Forelimb muscle (tissue), 1 donor: ENCODE measurements around the gene MYO15A. TPM values are rescaled to one million over a fixed set of nuclear protein-coding genes. Genes with fewer than 3 reads are reported as not detected.

Experiments
- DNase-seq: peaks from one replicate; pipeline ENCODE4 v3.0.0-alpha.2; 2013; ENCODE audit warnings: low read depth
- polyA plus RNA-seq: library from polyadenylated mRNA; unstranded; fragments of 120-200 nt; gene quantifications from one replicate; pipeline ENCODE4 v1.2.1, GENCODE V29; 2013; ENCODE audit not compliant: insufficient read length

MYO15A gene
- polyA plus RNA-seq, 1 donor = 1.2 TPM

GRCh38 chr17:18105595-18105994 lies 3.0 kb upstream of the MYO15A start:
- no peak for DNase-seq

GRCh38 chr17:18106211-18106610 lies 2.3 kb upstream of the MYO15A start:
- no peak for DNase-seq

GRCh38 chr17:18107061-18107790 lies 1.3 kb upstream of the MYO15A start:
- no peak for DNase-seq

- DNase-seq = no peak
Measured at GRCh38 chr17:18107971-18108370, 585 bp upstream of the MYO15A start.

GRCh38 chr17:18109935-18110485 lies 1.5 kb downstream of the MYO15A start:
- DNase-seq = no peak

GRCh38 chr17:18110636-18111145 lies 2.1 kb downstream of the MYO15A start:
- no peak for DNase-seq

- no peak for DNase-seq
Measured at GRCh38 chr17:18111330-18111971, 2.9 kb downstream of the MYO15A start.

- DNase-seq = no peak
Measured at GRCh38 chr17:18115517-18115916, 7.0 kb downstream of the MYO15A start.

- DNase-seq = no peak
Measured at GRCh38 chr17:18116078-18116477, 7.5 kb downstream of the MYO15A start.

GRCh38 chr17:18117533-18117932 lies 9.0 kb downstream of the MYO15A start:
- no peak for DNase-seq

GRCh38 chr17:18117982-18118975 lies 9.7 kb downstream of the MYO15A start:
- no peak for DNase-seq

- DNase-seq = no peak
Measured at GRCh38 chr17:18119166-18119745, 10.7 kb downstream of the MYO15A start.

- DNase-seq = no peak
Measured at GRCh38 chr17:18119938-18120337, 11.4 kb downstream of the MYO15A start.

GRCh38 chr17:18120461-18121017 lies 12.0 kb downstream of the MYO15A start:
- no peak for DNase-seq

- no peak for DNase-seq
Measured at GRCh38 chr17:18121144-18121910, 12.8 kb downstream of the MYO15A start.

- no peak for DNase-seq
Measured at GRCh38 chr17:18122990-18123753, 14.6 kb downstream of the MYO15A start.

- DNase-seq = no peak
Measured at GRCh38 chr17:18124345-18125126, 16.0 kb downstream of the MYO15A start.

- DNase-seq = no peak
Measured at GRCh38 chr17:18129041-18129502, 20.5 kb downstream of the MYO15A start.
